GM21423 (cell line): ENCODE measurements around the gene CCDC190.
A peak's percentile ranks its signal among the peaks of the same experiment; 100 is the strongest.
"Not testable (repeated sequence)": the region's sequence is repeated elsewhere in the genome, so short reads cannot be mapped to it uniquely, and the experiment has no call there.

ENCODE experiments used
- ATAC-seq: cut with Tn5 transposase; IDR thresholded peaks from one replicate; pipeline ENCODE4 v1.9.1; 2021; ENCODE audit warnings: mild to moderate bottlenecking, moderate library complexity; ENCODE audit not compliant: unreplicated experiment

CCDC190 gene

GRCh38 chr1:162838863-162839262 is 22.1 kb downstream of the CCDC190 start:
- ATAC-seq = no peak

GRCh38 chr1:162835157-162835899 is 25.6 kb downstream of the CCDC190 start:
- peak; percentile 95 for ATAC-seq

GRCh38 chr1:162832470-162832869 is 28.5 kb downstream of the CCDC190 start:
- no peak for ATAC-seq

GRCh38 chr1:162829268-162829667 is 31.7 kb downstream of the CCDC190 start:
- no peak for ATAC-seq

GRCh38 chr1:162823771-162824525 is 37.0 kb downstream of the CCDC190 start:
- ATAC-seq = no peak

DNA sequence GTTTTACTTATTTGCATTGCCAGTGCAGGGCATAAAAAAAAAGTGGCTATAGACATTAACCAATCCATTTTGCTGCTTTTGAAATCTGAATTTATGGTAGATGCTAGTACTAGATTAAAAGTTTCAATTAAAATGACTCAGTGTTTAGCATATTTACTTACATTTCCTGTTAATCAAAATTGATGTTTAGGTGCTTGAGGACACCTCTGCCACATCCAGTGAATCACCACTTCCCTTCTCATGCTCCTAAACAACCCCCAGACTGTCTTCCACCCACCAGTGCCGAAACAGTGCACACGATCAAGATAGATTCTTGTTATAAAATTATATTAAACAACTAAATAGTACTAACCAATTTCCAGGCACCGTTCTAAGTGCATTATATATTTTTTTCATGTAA is 37.7 kb downstream of the CCDC190 start:
- ATAC-seq = no peak

GRCh38 chr1:162822391-162823200 is 38.4 kb downstream of the CCDC190 start:
- peak; percentile 52 for ATAC-seq

- ATAC-seq = not testable (repeated sequence)
These were observed 42.3 kb downstream of the CCDC190 start for GRCh38 chr1:162818666-162819065.

GRCh38 chr1:162818136-162818535 is 42.8 kb downstream of the CCDC190 start:
- ATAC-seq = not testable (repeated sequence)

DNA sequence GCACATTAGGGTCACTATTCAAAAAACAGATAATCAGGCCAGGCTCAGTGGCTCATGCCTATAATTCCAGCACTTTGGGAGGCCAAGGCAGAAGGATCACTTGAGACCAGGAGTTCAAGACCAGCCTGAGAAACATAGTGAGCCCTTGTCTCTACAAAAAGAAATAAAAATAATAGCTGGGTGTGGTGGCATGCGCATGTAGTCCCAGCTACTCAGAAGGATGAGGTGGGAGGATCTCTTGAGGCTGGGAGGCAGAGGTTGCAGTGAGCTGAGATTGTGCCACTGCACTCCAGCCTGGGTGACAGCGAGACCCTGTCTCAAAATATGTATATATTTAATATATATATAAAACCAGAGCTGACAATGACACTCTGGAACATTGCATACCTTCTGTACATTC is 48.6 kb downstream of the CCDC190 start:
- not testable (repeated sequence) for ATAC-seq

DNA sequence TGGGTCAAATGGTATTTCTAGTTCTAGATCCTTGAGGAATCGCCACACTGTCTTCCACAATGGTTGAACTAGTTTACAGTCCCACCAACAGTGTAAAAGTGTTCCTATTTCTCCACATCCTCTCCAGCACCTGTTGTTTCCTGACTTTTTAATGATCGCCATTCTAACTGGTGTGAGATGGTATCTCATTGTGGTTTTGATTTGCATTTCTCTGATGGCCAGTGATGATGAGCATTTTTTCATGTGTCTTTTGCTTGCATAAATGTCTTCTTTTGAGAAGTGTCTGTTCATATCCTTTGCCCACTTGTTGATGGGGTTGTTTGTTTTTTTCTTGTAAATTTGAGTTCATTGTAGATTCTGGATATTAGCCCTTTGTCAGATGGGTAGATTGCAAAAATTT is 53.5 kb downstream of the CCDC190 start:
- ATAC-seq = not testable (repeated sequence)
